Measurements from ENCODE around the gene KIF16B. TPM values are rescaled to one million over a fixed set of nuclear protein-coding genes. Genes with fewer than 3 reads are reported as not detected.

The KIF16B gene
- total RNA-seq, 1 donor from 2014 or later, result 7.1 TPM

DNA sequence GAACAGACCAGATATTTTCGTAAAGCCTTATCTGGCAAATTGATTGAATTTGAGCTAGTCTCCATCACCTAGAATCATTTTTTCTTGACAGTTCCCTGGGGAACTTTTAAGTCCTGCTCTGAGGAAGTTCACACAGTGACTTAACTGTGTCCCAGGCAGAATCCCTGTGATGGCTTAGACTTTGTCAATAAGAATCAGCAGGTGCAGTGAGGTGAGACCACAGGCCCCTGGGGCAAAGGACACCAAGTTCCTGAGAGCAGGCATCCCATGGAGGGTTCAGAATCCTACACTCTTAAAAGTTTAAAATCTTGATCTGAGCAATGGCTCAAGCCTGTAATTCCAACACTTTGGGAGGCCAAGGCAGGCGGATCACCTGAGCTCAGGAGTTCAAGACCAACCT lies 13.0 kb downstream of the KIF16B start:
- TF ChIP-seq, protein P1, sequence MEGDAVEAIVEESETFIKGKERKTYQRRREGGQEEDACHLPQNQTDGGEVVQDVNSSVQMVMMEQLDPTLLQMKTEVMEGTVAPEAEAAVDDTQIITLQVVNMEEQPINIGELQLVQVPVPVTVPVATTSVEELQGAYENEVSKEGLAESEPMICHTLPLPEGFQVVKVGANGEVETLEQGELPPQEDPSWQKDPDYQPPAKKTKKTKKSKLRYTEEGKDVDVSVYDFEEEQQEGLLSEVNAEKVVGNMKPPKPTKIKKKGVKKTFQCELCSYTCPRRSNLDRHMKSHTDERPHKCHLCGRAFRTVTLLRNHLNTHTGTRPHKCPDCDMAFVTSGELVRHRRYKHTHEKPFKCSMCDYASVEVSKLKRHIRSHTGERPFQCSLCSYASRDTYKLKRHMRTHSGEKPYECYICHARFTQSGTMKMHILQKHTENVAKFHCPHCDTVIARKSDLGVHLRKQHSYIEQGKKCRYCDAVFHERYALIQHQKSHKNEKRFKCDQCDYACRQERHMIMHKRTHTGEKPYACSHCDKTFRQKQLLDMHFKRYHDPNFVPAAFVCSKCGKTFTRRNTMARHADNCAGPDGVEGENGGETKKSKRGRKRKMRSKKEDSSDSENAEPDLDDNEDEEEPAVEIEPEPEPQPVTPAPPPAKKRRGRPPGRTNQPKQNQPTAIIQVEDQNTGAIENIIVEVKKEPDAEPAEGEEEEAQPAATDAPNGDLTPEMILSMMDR (IDR thresholded peaks at IDR 0.05; ENCODE audit: insufficient read depth, low read length, poor library complexity, severe bottlenecking), result no peak
- H3K36me3 ChIP-seq (ENCODE audit: control insufficient read depth, insufficient read depth, low read length), result no peaks in the 10 kb centered on the region
- no peak for DNase-seq (ENCODE audit: low read depth)
- H3K4me3 ChIP-seq (ENCODE audit: low read depth, low read length), result no peak overlapping the region
- no peaks in the 10 kb centered on the region for H3K27me3 ChIP-seq (ENCODE audit: control insufficient read depth, insufficient read depth, low read length)

DNA sequence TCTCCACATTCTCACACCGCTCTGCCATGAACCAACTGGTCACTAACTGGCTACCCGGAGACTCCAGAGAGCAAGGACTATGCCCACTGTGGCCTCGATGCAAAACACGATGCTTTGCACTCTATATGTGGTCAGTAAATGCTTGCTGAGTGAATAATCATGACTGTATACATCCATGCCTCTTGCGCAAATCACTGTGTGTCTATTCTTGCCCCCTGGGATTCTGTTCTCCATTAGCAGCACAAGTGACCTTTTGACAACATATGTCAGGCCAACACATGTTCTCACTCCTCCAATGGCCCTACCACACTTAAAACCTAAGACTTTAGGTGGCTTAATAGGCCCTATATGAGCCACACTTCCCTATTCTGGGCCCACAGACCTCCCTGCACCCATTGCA lies 16.9 kb downstream of the KIF16B start:
- Histone ChIP-seq H3K36me3 (ENCODE audit: control insufficient read depth, insufficient read depth, low read length) (no peaks in the 10 kb centered on the region), H3K4me3 (ENCODE audit: low read depth, low read length) (no peak overlapping the region), H3K27me3 (ENCODE audit: control insufficient read depth, insufficient read depth, low read length) (no peaks in the 10 kb centered on the region)
- TF ChIP-seq, protein P1 (IDR thresholded peaks at IDR 0.05; ENCODE audit: insufficient read depth, low read length, poor library complexity, severe bottlenecking), result no peak
- DNase-seq (ENCODE audit: low read depth), result no peak

DNA sequence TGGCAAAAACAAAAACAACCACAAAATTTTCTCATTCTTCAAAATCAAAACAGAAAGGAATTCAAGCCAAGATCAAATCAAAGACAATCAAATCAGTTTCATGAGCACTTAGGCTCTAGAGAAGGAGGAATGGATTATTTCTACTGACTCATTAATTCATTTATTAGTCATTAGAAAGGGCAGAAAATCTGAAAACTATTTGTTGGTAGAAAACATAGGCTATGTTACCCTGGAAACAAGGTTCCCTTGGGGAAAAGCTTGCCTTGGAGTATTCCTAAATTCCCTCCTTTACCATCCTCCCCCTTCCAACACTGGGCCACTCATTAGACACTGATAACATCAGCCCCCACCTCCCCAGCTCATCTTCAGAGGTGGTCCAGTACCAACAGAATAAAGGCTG lies 17.5 kb downstream of the KIF16B start:
- Histone ChIP-seq H3K4me3 (ENCODE audit: low read depth, low read length) (no peak overlapping the region), H3K27me3 (ENCODE audit: control insufficient read depth, insufficient read depth, low read length) (no peaks in the 10 kb centered on the region), H3K36me3 (ENCODE audit: control insufficient read depth, insufficient read depth, low read length) (no peaks in the 10 kb centered on the region)
- TF ChIP-seq, protein P1 (IDR thresholded peaks at IDR 0.05; ENCODE audit: insufficient read depth, low read length, poor library complexity, severe bottlenecking), result no peak
- no peak for DNase-seq (ENCODE audit: low read depth)

DNA sequence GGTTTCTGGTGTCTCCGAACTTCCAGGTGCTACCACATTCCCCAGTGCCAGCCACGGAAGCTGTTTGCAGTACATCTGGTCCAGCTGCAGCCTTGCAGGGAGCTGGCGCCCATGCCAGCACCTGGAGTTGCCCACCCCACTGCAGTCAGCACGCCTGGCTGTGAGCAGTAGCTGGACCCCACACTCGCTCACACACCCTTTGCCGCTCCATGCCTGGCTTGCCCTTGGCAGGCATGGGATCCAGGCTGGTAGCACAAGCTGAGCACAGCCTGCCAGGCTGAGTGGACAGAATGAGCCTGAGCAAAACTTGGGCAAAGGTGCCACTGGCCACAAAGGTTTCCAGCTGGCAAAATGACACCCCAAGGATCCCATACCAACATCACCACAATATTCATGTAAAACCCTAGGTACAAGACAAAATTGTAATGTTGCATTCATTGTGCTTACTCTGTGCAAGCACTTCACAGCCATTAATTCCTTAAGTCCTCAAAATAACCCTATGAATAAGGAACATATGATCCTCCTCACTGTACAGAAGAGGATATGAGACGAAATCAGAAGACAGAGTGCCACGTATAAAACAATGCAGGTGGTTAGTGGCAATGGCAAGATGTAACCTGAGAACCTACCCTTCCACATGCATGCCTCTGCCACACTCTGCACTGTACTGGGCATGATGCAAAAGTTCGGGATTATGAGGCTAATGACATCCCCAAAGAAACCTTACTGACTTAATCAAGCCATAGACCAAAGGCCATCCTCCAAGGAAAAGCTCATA lies 18.3 kb downstream of the KIF16B start:
- no peak for DNase-seq (ENCODE audit: low read depth)
- TF ChIP-seq, protein P1 (IDR thresholded peaks at IDR 0.05; ENCODE audit: insufficient read depth, low read length, poor library complexity, severe bottlenecking), result no peak
- Histone ChIP-seq H3K4me3 (ENCODE audit: low read depth, low read length) (no peak overlapping the region), H3K36me3 (ENCODE audit: control insufficient read depth, insufficient read depth, low read length) (no peaks in the 10 kb centered on the region), H3K27me3 (ENCODE audit: control insufficient read depth, insufficient read depth, low read length) (no peaks in the 10 kb centered on the region)

DNA sequence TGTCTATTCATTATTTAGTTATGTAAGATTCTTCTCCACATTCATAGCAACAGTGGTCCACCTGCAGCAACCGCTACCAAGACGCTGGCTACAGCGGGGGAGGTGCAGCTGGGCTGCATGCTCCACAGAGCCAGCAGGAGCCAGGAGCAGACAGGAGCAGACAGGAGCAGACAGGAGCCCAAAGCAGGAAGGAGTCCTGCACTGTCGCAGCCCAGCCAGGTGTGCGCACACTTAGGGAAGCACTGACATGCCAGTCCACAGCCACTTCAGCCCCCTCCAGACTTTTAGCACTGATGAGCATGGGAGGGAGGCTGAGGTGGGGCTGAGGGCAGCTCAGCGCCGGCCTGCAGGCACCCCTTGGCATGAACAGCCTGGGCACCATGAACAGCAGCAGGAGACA lies 19.6 kb downstream of the KIF16B start:
- DNase-seq (ENCODE audit: low read depth), result no peak
- Histone ChIP-seq H3K27me3 (ENCODE audit: control insufficient read depth, insufficient read depth, low read length) (no peaks in the 10 kb centered on the region), H3K36me3 (ENCODE audit: control insufficient read depth, insufficient read depth, low read length) (no peaks in the 10 kb centered on the region), H3K4me3 (ENCODE audit: low read depth, low read length) (no peak overlapping the region)
- TF ChIP-seq, protein P1 (IDR thresholded peaks at IDR 0.05; ENCODE audit: insufficient read depth, low read length, poor library complexity, severe bottlenecking), result no peak

DNA sequence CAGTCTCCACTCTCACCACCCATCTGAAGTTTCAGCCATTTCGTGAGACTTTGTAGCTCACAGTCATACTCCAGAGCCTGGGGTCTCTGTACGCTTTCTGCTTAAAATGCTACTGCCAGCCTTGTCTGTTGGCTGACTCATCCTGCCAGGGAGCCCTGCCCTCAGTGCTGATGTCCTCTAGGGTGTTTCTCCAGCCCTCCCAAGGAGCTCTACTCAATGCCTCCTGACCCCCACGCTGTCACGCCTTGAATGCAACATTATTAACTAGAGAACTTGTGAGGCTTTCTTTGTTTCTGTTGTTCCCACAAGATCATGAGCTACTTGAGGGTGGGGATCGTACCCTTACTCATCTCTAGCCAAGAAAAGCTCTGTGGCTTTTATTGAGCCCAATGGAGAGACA lies 20.1 kb downstream of the KIF16B start:
- Histone ChIP-seq H3K4me3 (ENCODE audit: low read depth, low read length) (no peak overlapping the region), H3K27me3 (ENCODE audit: control insufficient read depth, insufficient read depth, low read length) (no peaks in the 10 kb centered on the region), H3K36me3 (ENCODE audit: control insufficient read depth, insufficient read depth, low read length) (no peaks in the 10 kb centered on the region)
- DNase-seq (ENCODE audit: low read depth), result no peak
- TF ChIP-seq, protein P1 (IDR thresholded peaks at IDR 0.05; ENCODE audit: insufficient read depth, low read length, poor library complexity, severe bottlenecking), result no peak
